ENCODE measurements around the gene C21orf58.

C21orf58 gene

GRCh38 chr21:46355161-46356004 is 31.7 kb upstream of the C21orf58 start:
- in situ Hi-C loops (cut with HindIII; ENCODE audit: low pct_ligation_motif_present, low pct_unique_long_range_greater_than_20kb, low sequenced_read_pairs): no loop called here
- DNase-seq: no peak

GRCh38 chr21:46354518-46354917 is 30.8 kb upstream of the C21orf58 start:
- DNase-seq: no peak
- in situ Hi-C loops (cut with HindIII; ENCODE audit: low pct_ligation_motif_present, low pct_unique_long_range_greater_than_20kb, low sequenced_read_pairs): no loop called here

- in situ Hi-C loops (cut with HindIII; ENCODE audit: low pct_ligation_motif_present, low pct_unique_long_range_greater_than_20kb, low sequenced_read_pairs): no loop called here
- no peak for DNase-seq
Observed at GRCh38 chr21:46354046-46354445, 30.4 kb upstream of the C21orf58 start.

- DNase-seq: no peak
- in situ Hi-C loops (cut with HindIII; ENCODE audit: low pct_ligation_motif_present, low pct_unique_long_range_greater_than_20kb, low sequenced_read_pairs): no loop called here
Observed at GRCh38 chr21:46352913-46353312, 29.2 kb upstream of the C21orf58 start.

GRCh38 chr21:46352164-46352515 is 28.5 kb upstream of the C21orf58 start:
- no peak for DNase-seq
- in situ Hi-C loops (cut with HindIII; ENCODE audit: low pct_ligation_motif_present, low pct_unique_long_range_greater_than_20kb, low sequenced_read_pairs): no loop called here

GRCh38 chr21:46351476-46352163 is 27.9 kb upstream of the C21orf58 start:
- no peak for DNase-seq
- in situ Hi-C loops (cut with HindIII; ENCODE audit: low pct_ligation_motif_present, low pct_unique_long_range_greater_than_20kb, low sequenced_read_pairs): no loop called here

GRCh38 chr21:46350981-46351380 is 27.3 kb upstream of the C21orf58 start:
- in situ Hi-C loops (cut with HindIII; ENCODE audit: low pct_ligation_motif_present, low pct_unique_long_range_greater_than_20kb, low sequenced_read_pairs): no loop called here
- no peak for DNase-seq

GRCh38 chr21:46350571-46350970 is 26.9 kb upstream of the C21orf58 start:
- in situ Hi-C loops (cut with HindIII; ENCODE audit: low pct_ligation_motif_present, low pct_unique_long_range_greater_than_20kb, low sequenced_read_pairs): no loop called here
- DNase-seq: no peak

- in situ Hi-C loops (cut with HindIII; ENCODE audit: low pct_ligation_motif_present, low pct_unique_long_range_greater_than_20kb, low sequenced_read_pairs): no loop called here
- DNase-seq: no peak
Observed at GRCh38 chr21:46349134-46349760, 25.6 kb upstream of the C21orf58 start.

GRCh38 chr21:46347791-46348381 is 24.2 kb upstream of the C21orf58 start:
- peak; percentile 36 for DNase-seq
- in situ Hi-C loops (cut with HindIII; ENCODE audit: low pct_ligation_motif_present, low pct_unique_long_range_greater_than_20kb, low sequenced_read_pairs): no loop called here

- DNase-seq: no peak
- in situ Hi-C loops (cut with HindIII; ENCODE audit: low pct_ligation_motif_present, low pct_unique_long_range_greater_than_20kb, low sequenced_read_pairs): no loop called here
Observed at GRCh38 chr21:46347203-46347550, 23.5 kb upstream of the C21orf58 start.

- no peak for DNase-seq
- in situ Hi-C loops (cut with HindIII; ENCODE audit: low pct_ligation_motif_present, low pct_unique_long_range_greater_than_20kb, low sequenced_read_pairs): no loop called here
Observed at GRCh38 chr21:46346296-46347202, 22.9 kb upstream of the C21orf58 start.

- DNase-seq: no peak
- in situ Hi-C loops (cut with HindIII; ENCODE audit: low pct_ligation_motif_present, low pct_unique_long_range_greater_than_20kb, low sequenced_read_pairs): no loop called here
Observed at GRCh38 chr21:46345861-46346260, 22.2 kb upstream of the C21orf58 start.

GRCh38 chr21:46344219-46344915 is 20.7 kb upstream of the C21orf58 start:
- no peak for DNase-seq
- in situ Hi-C loops (cut with HindIII; ENCODE audit: low pct_ligation_motif_present, low pct_unique_long_range_greater_than_20kb, low sequenced_read_pairs): no loop called here

GRCh38 chr21:46340998-46341397 is 17.3 kb upstream of the C21orf58 start:
- in situ Hi-C loops (cut with HindIII; ENCODE audit: low pct_ligation_motif_present, low pct_unique_long_range_greater_than_20kb, low sequenced_read_pairs): no loop called here
- no peak for DNase-seq

GRCh38 chr21:46336603-46337002 is 12.9 kb upstream of the C21orf58 start:
- in situ Hi-C loops (cut with HindIII; ENCODE audit: low pct_ligation_motif_present, low pct_unique_long_range_greater_than_20kb, low sequenced_read_pairs): no loop called here

GRCh38 chr21:46334351-46335140 is 10.9 kb upstream of the C21orf58 start:
- in situ Hi-C loops (cut with HindIII; ENCODE audit: low pct_ligation_motif_present, low pct_unique_long_range_greater_than_20kb, low sequenced_read_pairs): no loop called here

More at GRCh38 chr21:46336603-46337002, 12.9 kb upstream of the C21orf58 start:
- no peak for DNase-seq

More at GRCh38 chr21:46334351-46335140, 10.9 kb upstream of the C21orf58 start:
- no peak for DNase-seq

All from ACHN (cell line).